Inferior parietal cortex (tissue), 1 donor: ENCODE results near the gene GPR55.
"Not testable (repeated sequence)": the region's sequence is repeated elsewhere in the genome, so short reads cannot be mapped to it uniquely, and the experiment has no call there.

Experiments used
- DNase-seq: peaks from one replicate; pipeline ENCODE4 v3.0.0-alpha.2; 2016; ENCODE audit errors: extremely low spot score

GPR55 gene

DNA sequence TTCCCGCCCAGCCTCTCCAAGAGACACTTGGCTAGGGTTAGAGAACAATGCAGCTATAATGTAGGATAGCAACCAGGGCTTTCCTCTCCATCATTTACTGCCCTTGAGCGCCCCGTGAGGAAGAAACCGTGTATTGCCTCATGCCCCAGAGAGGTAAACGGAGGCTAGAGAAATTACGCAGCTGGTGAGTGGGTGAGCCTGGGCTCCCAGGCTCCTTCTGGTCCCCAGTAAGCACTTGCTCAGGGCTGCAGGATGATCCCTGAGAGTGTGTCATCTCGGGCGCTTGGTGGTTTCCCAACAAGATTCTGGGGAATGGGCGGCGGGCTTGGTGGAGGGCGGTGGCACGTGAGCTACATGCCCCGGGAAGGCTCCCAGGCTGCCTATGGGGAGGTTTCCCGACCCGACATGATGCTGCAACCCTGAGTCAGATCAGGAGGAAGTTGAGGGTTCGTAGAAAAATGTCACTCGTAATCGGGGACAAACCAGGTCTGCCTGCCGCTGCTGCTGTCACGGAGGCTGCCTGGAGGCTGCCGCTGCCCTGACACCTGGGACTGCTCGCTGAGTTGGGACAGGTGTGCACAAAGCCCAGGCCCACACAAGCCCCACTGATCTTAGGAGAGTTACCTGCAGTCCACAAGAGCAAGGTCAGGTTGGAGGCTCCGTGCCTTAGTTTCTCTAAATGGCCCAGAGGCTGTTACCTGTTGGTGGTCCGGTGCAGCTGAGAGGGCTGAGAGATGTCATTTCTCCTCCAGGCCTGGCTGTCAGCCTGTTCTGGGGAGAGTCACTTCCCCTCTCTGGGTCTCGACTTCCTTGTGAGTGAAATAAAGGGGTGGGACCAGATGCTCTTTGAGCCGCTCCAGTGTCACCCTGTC, at the start of gene GPR55:
GPR55 (minus strand) TSS at position 773 of the 872 bp plus-strand sequence. CDS start 14,280 bp downstream, outside the sequence.
- DNase-seq = no peak

GRCh38 chr2:230974096-230974913, 49.3 kb upstream of the GPR55 start:
- no peak for DNase-seq

DNA sequence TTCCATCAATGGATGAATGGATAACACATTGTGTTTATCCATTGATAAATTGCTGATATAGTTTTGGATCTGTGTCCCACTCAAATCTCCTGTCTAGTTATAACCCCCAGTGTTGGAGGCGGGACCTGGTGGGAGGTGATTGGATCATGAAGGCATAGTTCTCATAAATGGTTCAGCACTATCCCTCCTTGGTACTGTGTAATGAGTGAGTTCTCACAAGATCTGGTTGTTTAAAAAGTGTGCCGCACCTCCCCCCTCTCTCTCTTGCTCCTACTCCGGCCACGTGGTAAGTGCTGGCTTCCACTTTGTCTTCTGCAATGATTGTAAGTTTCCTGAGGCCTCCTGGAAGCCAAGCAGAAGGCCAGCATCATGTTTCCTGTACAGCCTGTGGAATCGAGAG, 47.0 kb upstream of the GPR55 start:
- no peak for DNase-seq

DNA sequence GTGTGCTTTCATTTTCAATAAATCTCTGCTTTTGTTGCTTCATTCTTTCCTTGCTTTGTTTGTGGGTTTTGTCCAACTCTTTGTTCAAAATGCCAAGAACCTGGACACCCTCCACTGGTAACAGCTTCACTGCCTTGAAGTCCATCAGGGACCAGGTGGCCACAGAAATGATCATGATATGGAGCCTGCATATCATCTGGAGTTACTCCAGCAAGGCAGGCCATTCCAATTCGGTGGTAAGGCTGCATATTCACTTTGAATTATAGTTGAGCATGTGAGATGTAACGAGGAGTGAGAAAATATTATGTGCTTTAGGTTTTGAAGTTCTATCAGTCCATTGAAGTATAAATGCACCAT, 44.6 kb upstream of the GPR55 start:
- no peak for DNase-seq

- no peak for DNase-seq
Observed at GRCh38 chr2:230968921-230969658, 44.0 kb upstream of the GPR55 start.

- not testable (repeated sequence) for DNase-seq
Observed at GRCh38 chr2:230968314-230968713, 43.3 kb upstream of the GPR55 start.

DNA sequence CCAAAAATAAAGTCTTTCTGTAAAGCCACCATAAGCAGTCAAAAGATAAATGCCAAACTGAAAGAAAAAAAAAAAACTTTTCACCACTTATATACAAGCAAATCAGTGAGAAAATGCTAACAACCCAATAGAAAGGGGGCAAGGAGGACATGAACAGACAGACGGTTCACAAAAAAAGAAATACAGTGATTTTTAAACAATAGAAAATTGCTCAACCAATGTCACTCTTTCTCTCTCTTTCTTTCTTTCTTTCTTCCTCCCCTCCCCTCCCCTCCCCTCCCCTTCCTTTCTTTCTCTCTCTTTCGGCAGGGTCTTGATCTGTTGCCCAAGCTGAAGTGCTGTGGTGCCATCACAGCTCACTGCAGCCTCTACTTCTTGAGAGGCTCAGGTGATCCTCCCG, 42.1 kb upstream of the GPR55 start:
- no peak for DNase-seq

DNA sequence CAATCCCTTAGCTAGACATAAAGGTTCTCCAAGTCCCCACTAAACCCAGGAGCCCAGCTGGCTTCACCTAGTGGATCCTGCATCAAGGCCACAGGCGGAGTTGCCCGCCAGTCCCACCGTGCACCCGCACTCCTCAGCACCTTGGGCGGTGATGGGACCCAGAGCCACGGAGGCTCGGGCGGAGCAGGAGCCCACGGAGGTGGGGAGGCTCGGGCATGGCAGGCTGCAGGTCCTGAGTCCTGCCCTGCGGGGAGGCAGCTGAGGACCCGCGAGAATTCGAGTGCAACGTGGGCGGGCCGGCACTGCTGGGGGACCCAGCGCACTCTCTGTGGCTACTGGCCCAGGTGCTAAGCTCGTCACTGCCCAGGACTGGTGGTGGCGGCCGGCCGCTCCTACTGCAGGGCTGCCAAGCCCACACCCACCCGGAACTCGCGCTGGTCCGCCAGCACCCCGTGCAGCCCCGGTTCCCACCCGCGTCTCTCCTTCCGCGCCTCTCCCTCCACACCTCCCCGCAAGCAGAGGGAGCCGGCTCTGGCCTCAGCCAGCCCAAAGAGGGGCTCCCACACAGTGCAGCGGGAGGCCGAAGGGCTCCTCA, 39.2 kb upstream of the GPR55 start:
- DNase-seq = no peak

DNA sequence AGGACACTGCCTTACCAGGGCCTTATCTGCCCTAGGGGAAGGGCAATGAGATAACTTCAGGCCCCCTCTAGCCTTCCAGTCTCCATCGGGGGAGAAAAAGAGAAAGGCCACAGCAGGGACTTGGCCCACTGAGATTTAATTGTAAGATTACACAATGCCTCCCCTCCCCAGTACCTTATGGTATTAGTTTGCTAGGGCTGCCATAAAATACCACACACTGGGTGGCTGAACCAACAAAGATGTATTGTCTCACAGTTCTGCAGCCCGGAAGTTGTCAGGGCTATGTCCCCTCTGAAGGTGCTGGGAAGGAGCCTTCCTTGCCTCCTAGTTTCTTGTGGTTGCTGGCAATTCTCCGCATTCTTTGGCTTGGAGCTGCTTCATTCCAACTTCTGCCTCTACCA, 36.0 kb upstream of the GPR55 start:
- DNase-seq = no peak

GRCh38 chr2:230960026-230960425, 35.0 kb upstream of the GPR55 start:
- DNase-seq = no peak

DNA sequence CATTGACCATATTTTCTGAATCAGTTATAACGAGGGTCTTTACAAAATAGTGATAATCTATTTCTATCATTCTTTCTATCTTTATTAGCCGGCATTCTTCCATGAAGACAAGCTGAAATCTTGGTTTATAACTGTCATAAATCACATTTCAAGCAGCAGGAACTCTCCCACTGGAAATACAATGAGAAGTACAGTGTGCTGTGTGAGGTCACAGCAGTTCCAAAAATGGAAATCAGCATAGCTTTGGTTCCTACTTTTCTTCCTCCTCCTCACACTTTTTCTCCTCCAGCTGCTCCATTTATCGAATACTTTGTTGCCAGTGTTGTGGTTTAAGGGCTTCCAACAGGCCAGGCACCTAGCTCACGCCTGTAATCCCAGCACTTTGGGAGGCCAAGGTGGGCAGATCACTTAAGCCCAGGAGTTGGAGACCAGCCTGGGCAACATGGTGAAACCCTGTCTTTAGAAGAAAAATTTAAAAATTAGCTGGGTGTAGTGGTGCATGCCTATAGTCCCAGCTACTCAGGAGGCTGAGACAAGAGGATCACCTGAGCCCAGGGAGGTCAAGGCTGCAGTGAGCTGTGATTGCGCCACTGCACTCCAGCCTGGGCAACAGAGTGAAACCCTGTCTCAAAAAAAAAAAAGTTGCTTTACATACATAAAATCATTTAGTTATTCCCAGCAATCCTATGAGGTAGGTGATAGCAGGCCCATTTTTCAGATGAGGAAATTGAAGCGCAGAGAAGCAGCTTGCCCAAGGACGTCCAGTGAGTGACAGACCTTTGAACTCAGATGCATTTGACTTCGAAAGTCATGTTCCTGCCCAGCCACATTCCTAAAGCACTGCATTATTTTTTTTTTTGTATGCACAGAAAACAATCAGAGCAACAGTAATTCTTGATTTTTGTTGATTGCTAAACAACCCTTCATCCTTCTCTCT, 34.0 kb upstream of the GPR55 start:
- DNase-seq = no peak

DNA sequence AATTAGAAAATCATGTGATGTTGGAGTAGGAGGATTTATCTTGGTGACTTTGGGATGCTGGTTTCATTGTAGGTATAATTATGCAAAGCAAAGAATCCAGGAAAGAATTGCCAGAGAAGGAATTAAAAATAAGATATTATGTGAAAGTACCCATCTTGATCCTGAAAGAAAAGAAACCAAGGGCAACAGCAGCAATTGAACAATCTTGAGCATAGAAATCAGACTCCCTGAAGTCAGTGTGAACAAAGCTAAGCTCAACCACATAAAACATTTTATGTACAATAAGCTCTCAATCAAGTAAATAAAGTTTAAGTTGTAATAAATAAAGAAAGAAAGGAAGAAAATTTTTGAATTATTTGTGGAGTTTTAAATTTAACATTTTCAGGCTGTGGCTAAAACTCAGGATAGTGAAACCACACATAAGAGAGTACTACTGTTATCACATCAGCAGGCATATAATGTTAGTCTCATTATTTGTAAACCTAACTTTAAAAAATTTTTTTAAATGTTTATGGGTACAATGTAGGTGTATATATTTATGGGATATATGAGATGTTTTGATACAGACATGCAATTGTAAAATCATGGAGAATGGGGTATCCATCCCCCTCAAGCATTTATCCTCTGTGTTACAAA, 32.8 kb upstream of the GPR55 start:
- DNase-seq = no peak

DNA sequence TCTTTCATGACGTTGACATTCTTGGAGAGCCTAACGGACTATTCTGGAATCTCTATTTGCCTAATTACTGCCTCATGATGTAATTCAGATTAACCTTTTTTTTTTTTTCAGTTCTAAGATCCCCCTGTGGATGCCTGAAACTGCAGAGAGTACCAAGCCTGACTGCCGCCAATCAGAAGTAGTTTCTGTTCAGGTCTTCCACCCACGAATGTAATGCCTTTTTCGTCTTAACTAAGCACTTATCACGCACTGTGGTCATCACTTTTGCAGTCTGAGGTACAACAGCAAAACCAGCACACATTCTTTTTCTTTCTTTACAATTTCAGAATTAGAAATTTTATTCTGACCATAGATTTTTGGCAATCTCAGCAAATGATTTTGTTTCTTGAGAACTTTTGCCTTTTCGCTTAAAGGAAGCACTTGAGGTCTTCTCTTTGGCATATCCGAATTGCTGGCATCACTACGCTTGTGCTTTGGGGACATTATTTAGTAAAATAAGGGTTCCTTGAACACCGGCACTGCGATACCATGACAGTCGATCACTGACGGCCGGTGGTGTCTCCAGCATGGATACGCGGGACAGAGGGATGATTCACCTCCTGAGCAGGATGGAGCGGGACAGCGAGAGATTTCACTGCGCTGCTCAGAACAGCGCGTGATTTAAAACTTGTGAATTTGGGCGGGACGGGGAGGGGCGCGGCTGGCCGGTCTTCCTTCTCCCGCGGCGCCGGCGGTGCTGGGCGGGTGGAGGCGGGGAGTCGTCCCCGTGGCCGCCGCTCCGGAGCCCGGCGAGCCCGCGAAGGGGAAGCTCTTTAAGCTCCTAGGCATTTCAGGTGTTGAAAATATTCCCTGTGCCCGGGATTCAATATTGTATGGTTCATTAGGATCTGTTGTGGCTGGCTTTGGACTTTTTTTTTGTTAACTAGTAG, 32.0 kb upstream of the GPR55 start:
- DNase-seq = no peak

GRCh38 chr2:230955163-230955737, 30.2 kb upstream of the GPR55 start:
- DNase-seq = no peak

GRCh38 chr2:230954746-230955145, 29.7 kb upstream of the GPR55 start:
- no peak for DNase-seq

DNA sequence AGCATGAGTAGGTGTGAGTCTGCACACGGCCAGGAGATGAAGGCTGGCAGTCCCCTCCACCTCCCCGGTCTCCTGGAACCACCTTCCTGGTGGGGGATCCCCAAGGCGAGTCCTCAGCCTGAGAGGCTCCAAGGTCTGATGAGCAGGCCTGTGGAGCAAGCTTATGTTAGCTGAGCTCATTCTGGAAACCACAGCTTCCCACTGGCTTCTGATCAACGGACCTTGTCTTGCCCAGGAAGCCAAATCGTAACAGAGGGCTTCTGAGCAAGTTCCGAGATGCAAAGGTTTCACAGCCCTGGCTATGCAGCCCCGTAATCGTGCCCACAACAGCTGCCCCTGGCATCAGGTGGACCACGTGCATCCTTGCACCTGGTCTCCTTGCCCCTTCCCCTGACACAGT, 28.8 kb upstream of the GPR55 start:
- DNase-seq = no peak

- no peak for DNase-seq
Observed at GRCh38 chr2:230952226-230952956, 27.3 kb upstream of the GPR55 start.

DNA sequence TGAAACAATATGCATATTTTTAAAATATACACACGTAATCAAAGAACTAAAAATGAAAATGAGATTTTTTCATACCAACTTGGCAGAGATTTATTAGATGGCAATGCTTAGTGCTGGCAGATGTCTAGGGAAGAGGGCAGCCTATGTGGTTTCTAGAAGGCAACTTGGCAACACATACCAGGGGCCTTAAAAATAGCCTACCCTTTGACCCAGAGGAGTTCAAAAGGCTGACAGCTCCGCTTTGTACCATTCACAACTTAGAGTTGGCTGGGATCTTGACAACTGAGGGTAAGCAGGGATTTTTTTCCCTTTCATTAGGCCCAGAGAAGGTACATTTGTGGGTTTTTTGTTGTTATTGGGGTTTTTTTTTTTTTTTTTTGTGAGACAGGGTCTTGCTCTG, 26.4 kb upstream of the GPR55 start:
- DNase-seq = no peak
